Stomach (tissue), 19 donors: ENCODE data around the gene GPR32. TPM values are rescaled to one million over a fixed set of nuclear protein-coding genes. Genes with fewer than 3 reads are reported as not detected.
"Not testable (repeated sequence)": the region's sequence is repeated elsewhere in the genome, so short reads cannot be mapped to it uniquely, and the experiment has no call there.

ENCODE experiments used
- DNase-seq, 2 donors: peaks; one replicate each; pipeline versions ENCODE4 v3.0.0 to v3.0.0-alpha.2; 2013 to 2019
- H3K27ac ChIP-seq, 5 donors: fragments of 200-600 bp in 4 of 5; sonication (generic) in 4 of 5; one replicate each; pipeline ENCODE4 v1.5.1; 2013 to 2019; ENCODE audit warnings: mild to moderate bottlenecking in 1 of 5, moderate library complexity in 1 of 5
- H3K27me3 ChIP-seq, 3 donors: fragments of 200-600 bp; sonication (generic); one replicate each; pipeline ENCODE4 v1.5.1; 2017 to 2019; ENCODE audit warnings: mixed run types in 1 of 3
- H3K36me3 ChIP-seq, 4 donors: fragments of 200-600 bp; sonication (generic); 1 replicate in 3 of 4; 2 replicates in 1 of 4; pipeline ENCODE4 v1.5.1; 2016 to 2019
- H3K4me1 ChIP-seq, 4 donors: fragments of 200-600 bp; sonication (generic); one replicate each; pipeline ENCODE4 v1.5.1; 2016 to 2019
- H3K4me3 ChIP-seq, 4 donors: fragments of 200-600 bp; sonication (generic) in 3 of 4; one replicate each; pipeline ENCODE4 v1.5.1; 2016 to 2019; ENCODE audit warnings: mild to moderate bottlenecking in 1 of 4
- H3K9me3 ChIP-seq, 4 donors: fragments of 200-600 bp; sonication (generic); one replicate each; pipeline ENCODE4 v1.5.1; 2016 to 2019
- CTCF ChIP-seq, 7 experiments: fragments of 450-650 bp in 4 of 7; fragments of 200-600 bp in 3 of 7; sonication (generic) in 3 of 7; IDR thresholded peaks; one replicate each; pipeline ENCODE4 v1.5.1; 2016 to 2019; ENCODE audit warnings: antibody characterized with exemption in 7 of 7, control low read depth in 2 of 7, mild to moderate bottlenecking in 1 of 7
- EP300 ChIP-seq: sonication (generic); formaldehyde crosslinking; IDR thresholded peaks from one replicate; pipeline ENCODE4 v1.6.1; 2017; ENCODE audit warnings: antibody characterized with exemption
- POLR2A ChIP-seq, 4 donors: fragments of 450-650 bp; IDR thresholded peaks; one replicate each; pipeline ENCODE4 v1.6.1; 2016; ENCODE audit warnings: antibody characterized with exemption in 4 of 4, control low read depth in 2 of 4, mild to moderate bottlenecking in 1 of 4, moderate library complexity in 1 of 4
- POLR2AphosphoS5 ChIP-seq, 3 donors: sonication (generic); formaldehyde crosslinking; IDR thresholded peaks; one replicate each; pipeline ENCODE4 v1.6.1; 2016; ENCODE audit warnings: antibody characterized with exemption in 3 of 3
- WGBS, 5 donors: extraction: QIAGEN DNeasy Blood & Tissue Kit in 3 of 5; methylation state at CpG; one replicate each; pipeline versions ENCODE4 v1.1.5 to v1.1.7; 2013 to 2018; 5-methylcytosine and 5-hydroxymethylcytosine counted together
- intact Hi-C: fragments of 100-400 bp; cut with DNase I; formaldehyde crosslinking; loops from one replicate; pipeline ENCODE4 v1.15.1; 2023; ENCODE audit warnings: low total_unique reads
- long read RNA-seq, 10 donors: transcript quantifications; one replicate each; lab custom pipeline, GENCODE V29; 2026
- polyA plus RNA-seq, 3 donors: library from polyadenylated mRNA; stranded (reverse); fragments of 200-250 nt; gene quantifications; one replicate each; pipeline ENCODE4 v1.2.3, GENCODE V29; 2013
- total RNA-seq, 5 donors: library from RNA; depleted of rRNA; stranded (reverse); fragments of >200 nt; gene quantifications; one replicate each; pipeline versions ENCODE4 v1.1.0 to v1.2.3, GENCODE V29; 2014 to 2016
- donor health status: healthy with polysubstance abuse.
- donor health status: Bipolar disorder and iron deficiency.
- donor health status: healthy.

Gene GPR32, protein sequence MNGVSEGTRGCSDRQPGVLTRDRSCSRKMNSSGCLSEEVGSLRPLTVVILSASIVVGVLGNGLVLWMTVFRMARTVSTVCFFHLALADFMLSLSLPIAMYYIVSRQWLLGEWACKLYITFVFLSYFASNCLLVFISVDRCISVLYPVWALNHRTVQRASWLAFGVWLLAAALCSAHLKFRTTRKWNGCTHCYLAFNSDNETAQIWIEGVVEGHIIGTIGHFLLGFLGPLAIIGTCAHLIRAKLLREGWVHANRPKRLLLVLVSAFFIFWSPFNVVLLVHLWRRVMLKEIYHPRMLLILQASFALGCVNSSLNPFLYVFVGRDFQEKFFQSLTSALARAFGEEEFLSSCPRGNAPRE
- total RNA-seq (not detected), polyA plus RNA-seq (not detected)
- long read RNA-seq, donor 1 = 0 reads
- long read RNA-seq, donor 2 = 0 reads
- long read RNA-seq, donor 3 = 0 reads
- long read RNA-seq, donor 4 = 0 reads
- long read RNA-seq, donor 5, partial matches to known transcripts = 0 of 2 reads
- long read RNA-seq, donor 5, other reads (novel, unspliced or antisense) = 0 of 2 reads
- long read RNA-seq, donor 6 = 0 reads
- long read RNA-seq, donor 7 = 0 reads
- long read RNA-seq, donor 8 = 0 reads
- long read RNA-seq, donor 9, partial matches to known transcripts = 0 of 1 reads
- long read RNA-seq, donor 9, other reads (novel, unspliced or antisense) = 0 of 1 reads
- long read RNA-seq, donor 10 = 0 reads

DNA sequence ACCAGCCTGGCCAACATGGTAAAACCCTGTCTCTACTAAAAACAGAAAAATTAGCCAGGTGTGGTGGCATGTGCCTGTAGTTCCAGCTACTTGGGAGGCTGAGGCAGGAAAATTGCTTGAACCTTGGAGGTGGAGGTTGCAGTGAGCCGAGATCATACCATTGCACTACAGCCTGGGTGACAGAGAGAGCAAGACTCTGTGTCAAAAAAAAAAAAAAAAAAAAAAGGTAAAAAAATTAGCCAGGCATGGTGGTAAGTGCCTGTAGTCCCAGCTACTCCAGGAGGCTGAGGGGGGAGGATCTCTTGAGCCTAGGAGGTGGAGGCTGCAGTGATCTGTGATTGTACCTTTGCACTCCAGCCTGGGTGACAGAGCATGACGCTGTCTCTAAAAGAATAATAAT lies at the start of gene GPR32:
GPR32 (plus strand) TSS at position 301 of the 400 bp plus-strand sequence. CDS start 137 bp downstream, outside the sequence.
- DNase-seq, H3K36me3 ChIP-seq, H3K4me3 ChIP-seq, H3K4me1 ChIP-seq, H3K9me3 ChIP-seq, intact Hi-C loops, H3K27ac ChIP-seq: not testable (repeated sequence)
- WGBS, 5 donors = 69 to 87% (median 86%) methylated on average over 2 of the region's 2 CpGs
- peaks cover 0 to 88% (median 3%) of the 10 kb centered on the region in 3 donors for H3K27me3 ChIP-seq

GRCh38 chr19:50720921-50721381 lies 49.3 kb upstream of the GPR32 start:
- 28 to 47% (median 36%) methylated on average over 3 to 8 of the region's 8 CpGs for WGBS, 5 donors
- intact Hi-C loops = no loop called here

DNA sequence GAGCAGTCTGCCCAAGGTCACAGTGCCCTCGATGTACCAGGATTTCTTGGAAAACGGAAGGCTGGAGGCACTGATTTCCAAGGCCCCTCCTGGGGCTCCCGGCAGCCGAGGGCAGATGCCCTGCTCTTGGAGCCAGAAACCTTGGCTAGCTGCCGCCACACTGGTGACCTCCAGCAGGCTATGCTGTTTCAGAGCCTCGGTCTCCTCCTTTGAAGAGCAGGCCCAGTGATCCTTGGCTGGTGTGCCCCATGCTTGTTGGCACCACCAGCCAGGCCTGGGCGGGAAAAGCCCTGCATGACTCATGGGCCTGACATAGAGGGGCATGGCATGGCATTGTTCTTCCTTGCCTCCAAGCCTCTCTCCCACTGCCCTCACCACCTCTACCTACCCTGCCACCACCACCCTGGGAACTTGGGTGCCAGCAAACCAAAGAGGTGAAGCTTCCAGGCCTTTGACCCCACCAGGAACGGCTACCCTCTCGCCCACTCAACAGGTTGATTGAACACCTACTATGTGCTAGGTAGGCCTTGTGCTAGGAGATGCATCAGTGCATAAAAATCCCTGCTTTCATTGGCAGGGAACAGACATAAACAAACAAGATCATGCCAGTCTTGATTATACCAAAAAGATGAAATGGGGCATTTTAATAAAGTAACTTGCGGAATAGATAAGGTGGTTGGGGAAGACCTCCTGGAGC lies 48.7 kb upstream of the GPR32 start:
- no peak overlapping the region for H3K4me3 ChIP-seq
- H3K9me3 ChIP-seq = no peaks in the 10 kb centered on the region
- no peaks in the 10 kb centered on the region for H3K36me3 ChIP-seq
- DNase-seq = no peak
- H3K4me1 ChIP-seq = peaks cover 26 to 60% (median 45%) of the 10 kb centered on the region in 4 donors
- TF ChIP-seq CTCF (IDR thresholded peaks at IDR 0.05) (no peak), EP300 (no peak), POLR2AphosphoS5 (IDR thresholded peaks at IDR 0.05) (no peak)
- no peak overlapping the region for H3K27ac ChIP-seq
- 68 to 73% (median 71%) methylated on average over 4 to 10 of the region's 10 CpGs for WGBS, 5 donors
- intact Hi-C loops = no loop called here
- peaks cover 10 to 97% (median 82%) of the 10 kb centered on the region in 3 donors for H3K27me3 ChIP-seq

More at GRCh38 chr19:50720921-50721381, 49.3 kb upstream of the GPR32 start:
- Histone ChIP-seq H3K9me3 (no peaks in the 10 kb centered on the region), H3K27me3 (peaks cover 10 to 98% (median 87%) of the 10 kb centered on the region in 3 donors), H3K27ac (no peak overlapping the region), H3K4me1 (peaks cover 26 to 55% (median 44%) of the 10 kb centered on the region in 4 donors), H3K36me3 (no peaks in the 10 kb centered on the region), H3K4me3 (no peak overlapping the region)
- DNase-seq = no peak
- TF ChIP-seq CTCF (IDR thresholded peaks at IDR 0.05) (no peak), EP300 (no peak), POLR2A (IDR thresholded peaks at IDR 0.05) (no peak)

DNA sequence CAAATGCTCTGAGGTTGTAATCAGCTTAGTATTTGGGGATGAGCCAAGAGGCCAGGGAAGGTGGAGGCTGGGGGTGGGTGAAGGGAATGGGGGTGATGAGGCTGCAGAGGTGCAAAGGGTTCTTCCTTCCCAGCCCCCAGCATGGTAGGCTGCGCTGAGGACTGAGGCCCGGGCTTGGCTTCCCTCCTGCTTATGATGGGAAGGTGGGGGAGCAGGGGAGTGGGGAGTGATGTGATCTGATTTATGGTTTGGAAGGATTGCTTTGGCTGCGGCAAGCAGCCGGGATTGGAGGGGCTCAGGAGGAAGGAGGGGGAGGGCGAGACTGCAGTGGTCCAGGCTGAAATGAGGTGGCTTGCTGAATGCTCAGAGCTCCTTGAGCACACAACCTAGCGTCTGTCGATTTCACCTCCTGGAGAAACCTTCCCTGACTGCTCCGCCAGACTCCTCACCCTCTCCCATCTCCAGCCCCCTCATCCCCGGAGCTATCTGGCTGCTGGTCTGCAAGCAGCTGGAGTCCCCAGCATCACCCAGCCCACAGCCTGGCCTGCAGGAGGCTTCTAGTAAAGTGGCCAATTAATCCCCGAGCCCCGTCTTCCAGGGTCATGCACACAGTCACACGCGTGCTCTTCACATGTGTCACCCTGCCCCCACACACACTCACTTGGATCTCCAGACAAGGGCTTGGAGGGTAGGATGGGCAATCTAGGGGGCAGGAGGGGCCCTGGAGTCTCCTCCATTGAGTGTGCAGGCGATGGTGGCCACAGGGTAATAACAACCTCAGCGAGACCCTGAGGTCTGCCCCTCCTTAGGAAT lies 47.9 kb upstream of the GPR32 start:
- Histone ChIP-seq H3K27me3 (peaks cover 10 to 93% (median 74%) of the 10 kb centered on the region in 3 donors), H3K9me3 (no peaks in the 10 kb centered on the region), H3K4me3 (peak overlapping the region in 3 of 4 donors; percentile 50 to 62 (median 61)), H3K27ac (peak overlapping the region in 3 of 5 donors; percentile 58 to 70 (median 65)), H3K36me3 (no peaks in the 10 kb centered on the region), H3K4me1 (peaks cover 26 to 60% (median 45%) of the 10 kb centered on the region in 4 donors)
- DNase-seq = peak in 1 of 2 donors; percentile 69
- WGBS, 5 donors = 34 to 45% (median 42%) methylated on average over 12 to 15 of the region's 15 CpGs
- TF ChIP-seq EP300 (no peak), CTCF (IDR thresholded peaks at IDR 0.05) (no peak), POLR2AphosphoS5 (IDR thresholded peaks at IDR 0.05) (no peak)
- intact Hi-C loops = no loop called here
